Tibial artery (tissue), 4 donors: Measurements from ENCODE around the gene HDX.
A peak's percentile ranks its signal among the peaks of the same experiment; 100 is the strongest.

Source experiments
- DNase-seq, 2 donors: peaks; one replicate each; pipeline ENCODE4 v3.0.0-alpha.2; 2019
- H3K27ac ChIP-seq, 2 donors: fragments of 200-600 bp; sonication (generic) in 1 of 2; 1 replicate in 1 of 2; 2 replicates in 1 of 2; pipeline ENCODE4 v1.5.1; 2018 to 2019; ENCODE audit warnings: mild to moderate bottlenecking in 1 of 2
- H3K27me3 ChIP-seq, 2 donors: fragments of 200-600 bp; sonication (generic) in 1 of 2; one replicate each; pipeline versions ENCODE4 v1.5.1 to v1.6.0; 2016 to 2019
- H3K36me3 ChIP-seq, 3 donors: fragments of 200-600 bp; sonication (generic) in 2 of 3; one replicate each; pipeline ENCODE4 v1.5.1; 2016 to 2019; ENCODE audit warnings: mild to moderate bottlenecking in 2 of 3
- H3K4me1 ChIP-seq, 4 donors: fragments of 200-600 bp; sonication (generic) in 2 of 4; 1 replicate in 3 of 4; 2 replicates in 1 of 4; pipeline ENCODE4 v1.5.1; 2016 to 2019
- H3K4me3 ChIP-seq, 2 donors: fragments of 200-600 bp; sonication (generic) in 1 of 2; 1 replicate in 1 of 2; 2 replicates in 1 of 2; pipeline ENCODE4 v1.5.1; 2018 to 2019; ENCODE audit warnings: mild to moderate bottlenecking in 2 of 2
- H3K9me3 ChIP-seq, 3 donors: fragments of 200-600 bp; sonication (generic) in 1 of 3; one replicate each; pipeline ENCODE4 v1.5.1; 2016 to 2019
- intact Hi-C: fragments of 100-400 bp; cut with DNase I; formaldehyde crosslinking; loops from one replicate; pipeline ENCODE4 v1.15.0; 2023; ENCODE audit warnings: low total_unique reads
- TF ChIP-seq, protein P1 (sequence below), 2 experiments: fragments of 200-600 bp in 1 of 2; fragments of 450-650 bp in 1 of 2; IDR thresholded peaks; one replicate each; pipeline ENCODE4 v1.5.1; 2017 to 2019; ENCODE audit warnings: antibody characterized with exemption in 2 of 2, mild to moderate bottlenecking in 1 of 2, moderate library complexity in 1 of 2

The HDX gene

DNA sequence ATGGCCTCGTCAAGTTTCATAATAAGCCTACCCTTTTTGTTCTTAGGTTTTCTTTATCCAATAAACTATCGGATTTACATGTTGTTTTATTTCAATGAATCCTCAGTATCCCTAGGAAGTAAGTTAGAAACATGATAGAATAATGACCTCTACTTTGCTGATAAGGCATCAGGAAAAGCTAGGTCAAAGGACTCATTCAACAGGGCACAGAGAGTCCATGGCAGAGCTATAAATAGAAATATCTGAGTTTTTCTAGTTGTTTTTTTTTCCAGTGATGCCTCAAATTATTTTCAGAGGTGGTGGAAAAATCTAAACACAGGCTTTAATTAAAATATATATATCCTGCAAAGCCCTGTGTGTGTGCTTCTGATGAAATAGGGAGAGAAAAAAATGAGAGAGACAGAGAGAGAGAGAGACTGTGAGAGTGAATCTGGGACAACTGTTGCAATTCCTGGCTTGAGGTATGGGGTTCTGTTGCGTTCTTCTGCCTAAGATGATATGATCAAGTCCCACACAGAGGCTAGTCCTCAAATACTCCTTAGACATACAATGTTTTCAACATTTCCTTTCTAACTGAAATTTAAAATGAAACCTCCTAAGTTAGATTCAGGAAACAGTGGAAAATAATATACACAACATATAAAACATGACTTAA is 139.9 kb downstream of the HDX start:
- peaks cover 0 to 11% (median 2%) of the 10 kb centered on the region in 4 donors for H3K4me1 ChIP-seq
- no peaks in the 10 kb centered on the region for H3K27me3 ChIP-seq
- TF ChIP-seq, protein P1, sequence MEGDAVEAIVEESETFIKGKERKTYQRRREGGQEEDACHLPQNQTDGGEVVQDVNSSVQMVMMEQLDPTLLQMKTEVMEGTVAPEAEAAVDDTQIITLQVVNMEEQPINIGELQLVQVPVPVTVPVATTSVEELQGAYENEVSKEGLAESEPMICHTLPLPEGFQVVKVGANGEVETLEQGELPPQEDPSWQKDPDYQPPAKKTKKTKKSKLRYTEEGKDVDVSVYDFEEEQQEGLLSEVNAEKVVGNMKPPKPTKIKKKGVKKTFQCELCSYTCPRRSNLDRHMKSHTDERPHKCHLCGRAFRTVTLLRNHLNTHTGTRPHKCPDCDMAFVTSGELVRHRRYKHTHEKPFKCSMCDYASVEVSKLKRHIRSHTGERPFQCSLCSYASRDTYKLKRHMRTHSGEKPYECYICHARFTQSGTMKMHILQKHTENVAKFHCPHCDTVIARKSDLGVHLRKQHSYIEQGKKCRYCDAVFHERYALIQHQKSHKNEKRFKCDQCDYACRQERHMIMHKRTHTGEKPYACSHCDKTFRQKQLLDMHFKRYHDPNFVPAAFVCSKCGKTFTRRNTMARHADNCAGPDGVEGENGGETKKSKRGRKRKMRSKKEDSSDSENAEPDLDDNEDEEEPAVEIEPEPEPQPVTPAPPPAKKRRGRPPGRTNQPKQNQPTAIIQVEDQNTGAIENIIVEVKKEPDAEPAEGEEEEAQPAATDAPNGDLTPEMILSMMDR (IDR thresholded peaks at IDR 0.05): no peak
- H3K36me3 ChIP-seq: no peaks in the 10 kb centered on the region
- no peak for DNase-seq
- intact Hi-C loops: no loop called here
- H3K4me3 ChIP-seq: no peak overlapping the region
- H3K27ac ChIP-seq: peak overlapping the region in 1 of 2 donors; percentile 37
- no peaks in the 10 kb centered on the region for H3K9me3 ChIP-seq

- Histone ChIP-seq H3K4me1 (peaks cover 0 to 6% (median 2%) of the 10 kb centered on the region in 4 donors), H3K4me3 (no peak overlapping the region), H3K9me3 (no peaks in the 10 kb centered on the region), H3K27me3 (no peaks in the 10 kb centered on the region), H3K27ac (no peak overlapping the region), H3K36me3 (no peaks in the 10 kb centered on the region)
- TF ChIP-seq, protein P1 (IDR thresholded peaks at IDR 0.05): no peak
- intact Hi-C loops: no loop called here
- no peak for DNase-seq
These were observed 144.0 kb downstream of the HDX start for GRCh38 chrX:84358271-84358670.

GRCh38 chrX:84357296-84357695 is 145.0 kb downstream of the HDX start:
- DNase-seq: no peak
- H3K4me1 ChIP-seq: peaks cover 0 to 2% (median 0%) of the 10 kb centered on the region in 4 donors
- intact Hi-C loops: no loop called here
- H3K4me3 ChIP-seq: no peak overlapping the region
- H3K36me3 ChIP-seq: no peaks in the 10 kb centered on the region
- H3K9me3 ChIP-seq: no peaks in the 10 kb centered on the region
- no peak overlapping the region for H3K27ac ChIP-seq
- TF ChIP-seq, protein P1 (IDR thresholded peaks at IDR 0.05): no peak
- no peaks in the 10 kb centered on the region for H3K27me3 ChIP-seq

GRCh38 chrX:84340968-84341367 is 161.3 kb downstream of the HDX start:
- Histone ChIP-seq H3K27ac (no peak overlapping the region), H3K9me3 (no peaks in the 10 kb centered on the region), H3K4me1 (no peaks in the 10 kb centered on the region), H3K36me3 (no peaks in the 10 kb centered on the region), H3K27me3 (no peaks in the 10 kb centered on the region), H3K4me3 (no peak overlapping the region)
- no peak for DNase-seq
- TF ChIP-seq, protein P1 (IDR thresholded peaks at IDR 0.05): no peak
- intact Hi-C loops: no loop called here

DNA sequence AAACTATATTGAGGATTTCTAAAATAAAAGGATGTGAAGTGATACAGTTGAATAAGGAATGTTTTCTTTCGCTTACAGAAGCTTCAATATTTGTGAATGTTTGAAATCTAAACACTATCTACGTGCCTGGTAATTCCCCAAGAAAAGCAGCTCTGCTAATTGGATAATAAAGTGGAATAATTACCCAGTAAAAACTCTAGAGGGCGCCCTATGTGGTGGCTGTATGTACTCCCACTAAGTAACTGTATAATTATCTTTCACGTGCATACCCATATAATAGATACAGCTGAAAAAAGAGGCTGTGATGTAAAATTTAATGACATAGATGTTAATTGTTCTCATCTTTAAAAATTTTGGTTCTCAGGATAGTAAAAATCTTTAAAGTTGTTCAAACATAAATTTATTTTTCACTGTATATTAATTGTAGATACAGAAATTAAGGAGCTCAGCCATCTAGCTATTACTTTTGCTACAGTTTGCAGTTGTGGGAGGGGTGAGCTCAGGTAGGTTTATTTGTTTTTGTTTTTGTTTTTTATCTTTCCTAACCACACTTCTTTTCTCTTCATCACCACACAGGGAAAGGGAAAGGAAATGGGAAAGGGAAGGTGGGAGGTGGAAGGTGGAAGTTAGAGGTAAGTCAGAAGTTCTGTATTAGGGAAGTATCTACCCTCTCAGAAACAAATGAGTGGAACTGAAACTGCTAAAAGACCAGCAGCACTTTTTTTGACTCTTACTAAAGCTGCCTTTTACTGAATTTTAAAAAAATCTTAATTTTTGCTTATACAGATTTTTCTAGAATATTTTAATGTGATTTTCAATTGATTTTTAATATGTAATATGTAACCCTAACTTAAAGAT is 162.5 kb downstream of the HDX start:
- Histone ChIP-seq H3K4me1 (no peaks in the 10 kb centered on the region), H3K4me3 (no peak overlapping the region), H3K9me3 (no peaks in the 10 kb centered on the region), H3K27me3 (no peaks in the 10 kb centered on the region), H3K27ac (no peak overlapping the region), H3K36me3 (no peaks in the 10 kb centered on the region)
- no peak for DNase-seq
- intact Hi-C loops: no loop called here
- TF ChIP-seq, protein P1 (IDR thresholded peaks at IDR 0.05): peak; percentile 38 to 40
